H9 (cell line): Measurements from ENCODE around the gene STXBP6. TPM values are rescaled to one million over a fixed set of nuclear protein-coding genes. Genes with fewer than 3 reads are reported as not detected.

Source experiments
- DNase-seq: peaks from one replicate; pipeline ENCODE4 v3.0.0-alpha.2; 2017
- H2AFZ ChIP-seq: one replicate; pipeline ENCODE4 v1.6.1; 2013; ENCODE audit warnings: mild to moderate bottlenecking, low read length, control low read depth, moderate library complexity
- H2AK5ac ChIP-seq: 2 replicates; pipeline ENCODE4 v1.6.1; 2013; ENCODE audit warnings: low read length, control low read depth, mixed read lengths; ENCODE audit not compliant: insufficient read length
- H2BK120ac ChIP-seq: one replicate; pipeline ENCODE4 v1.6.1; 2013; ENCODE audit warnings: low read depth, mild to moderate bottlenecking, low read length, control low read depth, inconsistent platforms; ENCODE audit not compliant: poor library complexity, severe bottlenecking
- H2BK12ac ChIP-seq: 2 replicates; pipeline ENCODE4 v1.6.1; 2013; ENCODE audit warnings: low read length, control low read depth, mixed read lengths, low read depth; ENCODE audit not compliant: insufficient read length
- H2BK15ac ChIP-seq: 2 replicates; pipeline ENCODE4 v1.6.1; 2013; ENCODE audit warnings: low read depth, low read length, control low read depth
- H2BK20ac ChIP-seq: one replicate; pipeline ENCODE4 v1.6.1; 2013; ENCODE audit warnings: low read depth, mild to moderate bottlenecking, low read length, control low read depth, inconsistent platforms; ENCODE audit not compliant: poor library complexity, severe bottlenecking
- H2BK5ac ChIP-seq: 2 replicates; pipeline ENCODE4 v1.6.1; 2013; ENCODE audit warnings: low read length, control low read depth, mixed read lengths; ENCODE audit not compliant: insufficient read length
- H3K14ac ChIP-seq: 2 replicates; pipeline ENCODE4 v1.6.1; 2013; ENCODE audit warnings: low read length, control low read depth; ENCODE audit not compliant: insufficient read depth
- H3K18ac ChIP-seq: 2 replicates; pipeline ENCODE4 v1.6.1; 2013; ENCODE audit warnings: low read depth, mild to moderate bottlenecking, mixed read lengths, low read length, control low read depth; ENCODE audit not compliant: insufficient read length
- H3K23ac ChIP-seq: 2 replicates; pipeline ENCODE4 v1.6.1; 2013; ENCODE audit warnings: low read length, control low read depth, mixed read lengths, low read depth; ENCODE audit not compliant: insufficient read length
- H3K23me2 ChIP-seq: 2 replicates; pipeline ENCODE4 v1.6.1; 2013; ENCODE audit warnings: low read depth, mild to moderate bottlenecking, mixed read lengths, low read length, control low read depth; ENCODE audit not compliant: insufficient read length, poor library complexity, severe bottlenecking
- H3K27ac ChIP-seq: 2 replicates; pipeline ENCODE4 v1.5.1; 2013; ENCODE audit warnings: low read length, control low read depth, mixed read lengths, low read depth; ENCODE audit not compliant: insufficient read length
- H3K27me3 ChIP-seq: 2 replicates; pipeline ENCODE4 v1.6.1; 2013; ENCODE audit warnings: low read length, control low read depth, inconsistent platforms; ENCODE audit not compliant: insufficient read depth
- H3K4ac ChIP-seq: 2 replicates; pipeline ENCODE4 v1.6.1; 2013; ENCODE audit warnings: low read depth, mild to moderate bottlenecking, control low read depth, inconsistent platforms, low read length, moderate library complexity
- H3K4me1 ChIP-seq: 2 replicates; pipeline ENCODE4 v1.6.1; 2013; ENCODE audit warnings: low read length, control low read depth, inconsistent platforms; ENCODE audit not compliant: insufficient read depth
- H3K4me2 ChIP-seq: 2 replicates; pipeline ENCODE4 v1.6.1; 2013; ENCODE audit warnings: low read length, control low read depth, mixed read lengths; ENCODE audit not compliant: insufficient read length, insufficient read depth
- H3K56ac ChIP-seq: 2 replicates; pipeline ENCODE4 v1.6.1; 2013; ENCODE audit warnings: low read depth, mild to moderate bottlenecking, mixed read lengths, low read length, control low read depth; ENCODE audit not compliant: insufficient read length
- H3K79me1 ChIP-seq: 2 replicates; pipeline ENCODE4 v1.6.1; 2013; ENCODE audit warnings: low read depth, mild to moderate bottlenecking, moderate library complexity, low read length, control low read depth, inconsistent platforms; ENCODE audit not compliant: insufficient read depth, poor library complexity, severe bottlenecking
- H3K79me2 ChIP-seq: 2 replicates; pipeline ENCODE4 v1.6.1; 2013; ENCODE audit warnings: low read length, control low read depth, inconsistent platforms; ENCODE audit not compliant: insufficient read depth
- H3K9ac ChIP-seq: 2 replicates; pipeline ENCODE4 v1.6.1; 2013; ENCODE audit warnings: low read length, control low read depth, mixed read lengths; ENCODE audit not compliant: insufficient read length; ENCODE audit errors: extremely low read depth
- H3K9me3 ChIP-seq: one replicate; pipeline ENCODE4 v1.6.1; 2013; ENCODE audit warnings: low read depth, low read length, inconsistent platforms; ENCODE audit not compliant: control insufficient read depth
- H3T11ph ChIP-seq: one replicate; pipeline ENCODE4 v1.6.1; 2013; ENCODE audit warnings: mild to moderate bottlenecking, low read length, control low read depth, inconsistent platforms
- H4K20me1 ChIP-seq: one replicate; pipeline ENCODE4 v1.6.1; 2013; ENCODE audit not compliant: control insufficient read depth, insufficient read length, insufficient read depth
- H4K5ac ChIP-seq: 2 replicates; pipeline ENCODE4 v1.6.1; 2013; ENCODE audit warnings: low read depth, mild to moderate bottlenecking, mixed read lengths, low read length, control low read depth; ENCODE audit not compliant: insufficient read length
- H4K8ac ChIP-seq: replicated peaks from 2 replicates; pipeline ENCODE4 v1.6.1; 2013; ENCODE audit warnings: low read length, control low read depth, mixed read lengths, low read depth; ENCODE audit not compliant: insufficient read length
- H4K91ac ChIP-seq: 2 replicates; pipeline ENCODE4 v1.6.1; 2013; ENCODE audit warnings: low read depth, mild to moderate bottlenecking, moderate library complexity, mixed read lengths, low read length, control low read depth; ENCODE audit not compliant: insufficient read length
- H3K27ac Mint-ChIP-seq, 3 experiments: 2 replicates in 2 of 3; 3 replicates in 1 of 3; pipeline ENCODE4 v1.8.0; 2020 to 2021; ENCODE audit warnings: mixed read lengths in 3 of 3, mild to moderate bottlenecking in 1 of 3, moderate library complexity in 1 of 3
- H3K27me3 Mint-ChIP-seq: 2 replicates; pipeline ENCODE4 v1.8.0; 2021; ENCODE audit warnings: low read depth, mild to moderate bottlenecking, moderate library complexity, mixed read lengths
- H3K36me3 Mint-ChIP-seq, 3 experiments: 2 replicates in 2 of 3; 3 replicates in 1 of 3; pipeline ENCODE4 v1.8.0; 2020 to 2021; ENCODE audit warnings: low read depth in 3 of 3, mixed read lengths in 3 of 3; ENCODE audit not compliant: insufficient read depth in 1 of 3
- H3K4me1 Mint-ChIP-seq, 2 experiments: 2 replicates each; pipeline ENCODE4 v1.8.0; 2020; ENCODE audit warnings: mixed read lengths in 2 of 2
- H3K4me3 Mint-ChIP-seq, 2 experiments: 2 replicates in 1 of 2; 3 replicates in 1 of 2; pipeline ENCODE4 v1.8.0; 2020 to 2021; ENCODE audit warnings: mild to moderate bottlenecking in 2 of 2, mixed read lengths in 2 of 2, moderate library complexity in 1 of 2
- H3K9me3 Mint-ChIP-seq, 2 experiments: 2 replicates in 1 of 2; 3 replicates in 1 of 2; pipeline ENCODE4 v1.8.0; 2020; ENCODE audit warnings: mild to moderate bottlenecking in 2 of 2, mixed read lengths in 2 of 2, moderate library complexity in 1 of 2
- CTCF ChIP-seq: fragments of 200-600 bp; sonication (generic); conservative IDR thresholded peaks from 3 replicates; pipeline ENCODE4 v1.8.0; 2021; ENCODE audit warnings: antibody characterized with exemption, mild to moderate bottlenecking
- WGBS: extraction: QIAGEN DNeasy Blood & Tissue Kit; methylation state at CpG from one replicate; pipeline ENCODE4 v1.1.7; 2013; ENCODE audit warnings: missing lambda C conversion rate, low lambda C conversion rate, mixed read lengths; ENCODE audit not compliant: insufficient read length; ENCODE audit errors: extremely low coverage; 5-methylcytosine and 5-hydroxymethylcytosine counted together
- total RNA-seq: library from RNA; stranded (reverse); gene quantifications from 2 replicates; pipeline ENCODE4 v1.2.1, GENCODE V29; 2021

STXBP6 gene
- total RNA-seq, 1 experiment from 2014 or later, result 3.6 TPM

DNA sequence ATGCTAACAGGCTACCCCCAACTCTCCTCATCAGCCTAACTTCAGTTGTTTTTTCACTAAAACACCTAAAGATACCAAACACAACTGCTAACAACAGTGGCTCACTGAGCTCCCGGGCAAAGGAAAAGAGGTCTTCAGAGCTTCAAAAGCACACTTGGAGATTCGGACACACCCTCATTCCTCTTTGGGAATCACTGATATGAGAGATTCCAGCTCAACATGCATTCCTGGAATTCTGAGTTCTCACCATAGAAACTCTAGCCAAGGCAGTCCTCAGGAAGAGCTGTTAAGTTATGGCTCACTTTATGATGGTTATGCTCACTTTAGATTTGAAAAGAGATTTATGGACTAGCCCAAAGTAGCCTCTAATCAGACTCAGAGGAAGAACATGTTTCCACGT, 40.1 kb downstream of the STXBP6 start:
- Histone ChIP-seq H3K14ac (no peak overlapping the region), H2BK5ac (no peak overlapping the region), H3K27ac (no peak overlapping the region), H3K27me3 (no peaks in the 10 kb centered on the region), H3K23me2 (no peaks in the 10 kb centered on the region), H4K91ac (no peak overlapping the region), H3K18ac (no peak overlapping the region), H3K79me1 (no peaks in the 10 kb centered on the region), H2BK15ac (no peak overlapping the region), H3K4me1 (peaks cover 5% of the 10 kb centered on the region), H3T11ph (no peak overlapping the region), H3K4me2 (no peak overlapping the region), H4K5ac (no peak overlapping the region), H2BK20ac (no peak overlapping the region), H4K8ac (no peak overlapping the region), H3K9me3 (no peaks in the 10 kb centered on the region), H4K20me1 (no peaks in the 10 kb centered on the region), H2BK120ac (no peak overlapping the region), H3K4ac (no peak overlapping the region), H3K23ac (no peak overlapping the region), H2AK5ac (no peak overlapping the region), H3K79me2 (no peaks in the 10 kb centered on the region), H2BK12ac (no peak overlapping the region), H2AFZ (no peak overlapping the region), H3K56ac (no peak overlapping the region), H3K9ac (no peak overlapping the region)
- TF ChIP-seq CTCF, result no peak
- WGBS, result no CpG with 5 or more reads among the region's 3 CpGs
- Mint-ChIP-seq H3K27me3 (no peaks in the 10 kb centered on the region), H3K36me3 (no peaks in the 10 kb centered on the region), H3K9me3 (no peaks in the 10 kb centered on the region), H3K27ac (peak overlapping the region; percentile 63 to 73 (median 68); a peak in 4 of 7 replicates), H3K4me1 (peaks cover 23 to 24% of the 10 kb centered on the region in 2 experiments), H3K4me3 (no peak overlapping the region)
- DNase-seq, result no peak
